ENCODE measurements around the gene VSTM4.

The VSTM4 gene

GRCh38 chr10:49034925-49035324 lies 80.4 kb downstream of the VSTM4 start:
- no peak for TF ChIP-seq CTCF (IDR thresholded peaks at IDR 0.05; ENCODE audit: insufficient read depth, low read depth, low read length, missing control alignments)
- no peak for DNase-seq (ENCODE audit: low read depth)
- no peak overlapping the region for H3K4me3 ChIP-seq (ENCODE audit: low read length)

GRCh38 chr10:49033939-49034338 lies 81.4 kb downstream of the VSTM4 start:
- no peak overlapping the region for H3K4me3 ChIP-seq (ENCODE audit: low read length)
- no peak for DNase-seq (ENCODE audit: low read depth)
- no peak for TF ChIP-seq CTCF (IDR thresholded peaks at IDR 0.05; ENCODE audit: insufficient read depth, low read depth, low read length, missing control alignments)

GRCh38 chr10:49029666-49030065 lies 85.7 kb downstream of the VSTM4 start:
- no peak overlapping the region for H3K4me3 ChIP-seq (ENCODE audit: low read length)
- no peak for TF ChIP-seq CTCF (IDR thresholded peaks at IDR 0.05; ENCODE audit: insufficient read depth, low read depth, low read length, missing control alignments)
- no peak for DNase-seq (ENCODE audit: low read depth)

GRCh38 chr10:49028639-49029038 lies 86.7 kb downstream of the VSTM4 start:
- DNase-seq (ENCODE audit: low read depth): no peak
- no peak for TF ChIP-seq CTCF (IDR thresholded peaks at IDR 0.05; ENCODE audit: insufficient read depth, low read depth, low read length, missing control alignments)
- no peak overlapping the region for H3K4me3 ChIP-seq (ENCODE audit: low read length)

GRCh38 chr10:49025347-49025983 lies 89.9 kb downstream of the VSTM4 start:
- no peak for DNase-seq (ENCODE audit: low read depth)
- no peak overlapping the region for H3K4me3 ChIP-seq (ENCODE audit: low read length)
- TF ChIP-seq CTCF (IDR thresholded peaks at IDR 0.05; ENCODE audit: insufficient read depth, low read depth, low read length, missing control alignments): no peak

GRCh38 chr10:49024484-49024883 lies 90.8 kb downstream of the VSTM4 start:
- H3K4me3 ChIP-seq (ENCODE audit: low read length): no peak overlapping the region
- DNase-seq (ENCODE audit: low read depth): no peak

More at GRCh38 chr10:49024484-49024883, 90.8 kb downstream of the VSTM4 start:
- no peak for TF ChIP-seq CTCF (IDR thresholded peaks at IDR 0.05; ENCODE audit: insufficient read depth, low read depth, low read length, missing control alignments)
